NCI-H2081 (cell line): ENCODE data around the gene PLCH1.

Experiments
- DNase-seq, 2 experiments: peaks; one replicate each; lab custom pipeline; 2025; lab: John Stamatoyannopoulos, UW

PLCH1 gene

DNA sequence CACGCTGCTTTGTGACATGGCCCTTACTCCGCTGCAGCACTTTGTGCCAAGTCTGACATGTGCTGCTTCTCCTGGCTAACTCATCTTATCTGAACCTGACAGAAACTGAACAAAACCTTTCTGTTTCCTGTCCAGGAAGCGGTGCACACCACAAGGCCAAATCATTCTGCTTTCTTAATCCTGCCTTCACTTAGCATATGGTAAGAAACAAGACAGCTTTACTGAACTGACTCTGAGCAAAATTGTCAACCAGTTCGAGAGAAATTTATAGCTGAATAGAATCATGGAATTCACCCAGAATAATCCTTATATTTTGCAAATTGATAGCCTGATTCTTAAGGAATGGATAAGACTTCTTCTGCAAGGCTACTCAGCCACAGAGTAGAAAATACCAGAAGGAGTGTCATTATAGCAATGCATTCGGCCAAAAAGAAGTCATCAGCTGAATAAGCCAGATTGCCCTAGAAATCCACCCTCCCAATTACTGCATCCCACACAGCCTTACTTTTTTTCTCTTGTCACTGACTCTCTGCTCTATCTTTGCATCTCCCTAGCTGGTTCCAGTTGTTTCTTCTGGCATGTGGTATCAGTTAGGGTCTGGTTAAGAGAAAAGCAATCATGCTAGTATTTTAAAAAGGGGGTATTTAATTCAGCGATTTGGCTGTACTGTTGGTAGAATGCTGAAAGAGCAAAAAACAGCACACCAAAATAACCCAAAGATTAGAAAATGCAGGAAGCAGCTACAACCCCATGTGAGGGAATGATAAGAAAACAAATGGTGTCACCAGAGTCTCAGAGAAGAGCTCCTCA is 409.8 kb downstream of the PLCH1 start:
- no peak for DNase-seq

DNA sequence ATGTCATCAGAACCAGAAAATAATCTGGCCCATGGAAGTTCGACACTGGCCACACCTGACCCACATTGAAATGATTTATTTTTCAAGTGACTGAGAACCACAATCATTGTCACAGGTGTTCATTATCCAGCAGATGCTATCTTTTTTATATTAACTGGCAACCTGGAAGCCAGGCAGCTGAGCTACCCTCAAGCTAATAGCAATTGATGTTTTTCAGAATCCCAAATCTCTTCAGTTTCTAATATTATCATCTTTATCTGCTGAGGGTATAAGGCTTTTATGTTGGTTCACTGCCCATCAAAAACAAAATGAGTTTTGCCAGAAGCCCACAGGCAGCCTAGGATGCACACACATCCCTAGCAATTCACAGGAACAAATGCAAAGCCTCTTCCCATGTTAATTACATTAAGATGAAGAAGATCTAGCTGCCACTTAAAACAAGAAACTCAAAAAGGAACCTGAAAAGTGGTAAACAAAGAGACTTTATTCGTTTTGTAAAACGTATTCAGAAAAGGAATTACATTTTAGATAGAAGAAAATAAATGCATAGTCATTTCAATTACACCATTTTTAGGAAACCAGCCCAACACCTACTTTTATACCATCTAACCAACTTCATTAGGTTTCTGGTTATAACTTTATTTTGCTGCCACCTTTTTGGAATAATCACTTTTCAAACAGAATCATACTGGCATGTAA is 410.5 kb downstream of the PLCH1 start:
- no peak for DNase-seq

- DNase-seq: no peak
These were observed 412.2 kb downstream of the PLCH1 start for GRCh38 chr3:155332716-155333115.

DNA sequence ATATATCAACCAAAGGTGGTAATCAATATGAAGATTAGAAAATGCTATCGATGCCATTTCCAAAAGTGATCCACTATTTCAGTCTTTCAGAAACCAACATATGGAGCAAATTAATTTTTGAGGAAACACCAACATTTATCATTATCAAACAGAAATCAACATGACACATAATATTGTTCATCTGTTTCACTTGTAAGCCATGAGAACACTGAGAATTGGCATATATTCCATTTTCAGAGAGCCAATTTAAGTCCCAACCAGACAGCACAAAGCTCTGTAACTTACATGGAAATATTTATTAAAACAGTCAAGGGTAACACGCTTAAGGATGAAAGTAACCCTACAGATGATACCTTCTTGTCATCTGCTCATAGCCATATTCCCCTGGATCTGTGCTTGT is 413.8 kb downstream of the PLCH1 start:
- no peak for DNase-seq

- DNase-seq: no peak
These were observed 414.5 kb downstream of the PLCH1 start for GRCh38 chr3:155330370-155330769.

GRCh38 chr3:155329513-155330048 is 415.3 kb downstream of the PLCH1 start:
- DNase-seq: no peak

DNA sequence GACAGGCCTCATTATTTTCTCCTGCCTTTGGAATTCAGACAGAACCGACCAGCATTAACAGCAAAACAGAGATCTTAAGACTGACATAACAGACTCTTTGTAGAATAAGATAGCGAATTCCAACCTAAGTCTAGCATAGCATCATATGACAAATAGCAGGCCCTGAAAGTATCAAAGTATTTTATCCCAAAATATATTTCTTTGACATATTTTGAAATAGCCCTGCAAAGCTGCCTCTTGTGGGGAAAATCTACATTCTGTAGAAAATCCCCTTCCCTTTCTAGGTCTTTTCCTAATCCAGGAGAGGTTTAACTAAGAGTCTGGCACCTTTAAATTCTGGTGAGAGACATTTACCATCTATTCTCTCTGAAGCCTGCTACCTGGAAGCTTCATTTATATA is 417.0 kb downstream of the PLCH1 start:
- DNase-seq: no peak

DNA sequence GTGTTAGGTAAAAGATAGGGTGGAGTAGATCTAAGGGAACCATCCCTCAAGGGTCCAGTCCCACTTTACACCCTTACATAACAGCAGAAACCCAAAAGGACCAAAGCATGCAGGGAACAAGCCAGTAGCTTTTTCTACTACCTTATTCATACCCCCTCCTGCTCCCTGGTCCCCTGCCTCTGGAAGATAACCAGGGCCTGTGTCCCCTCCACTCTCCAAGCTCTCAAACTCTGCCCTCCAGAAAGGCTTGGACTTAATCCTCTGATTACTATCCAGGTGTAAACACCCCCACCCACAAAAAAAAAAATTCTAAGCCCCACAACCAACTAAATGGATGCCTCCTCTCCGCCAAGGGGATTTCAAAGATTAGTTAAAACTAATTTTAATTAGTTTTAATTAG is 417.4 kb downstream of the PLCH1 start:
- no peak for DNase-seq

DNA sequence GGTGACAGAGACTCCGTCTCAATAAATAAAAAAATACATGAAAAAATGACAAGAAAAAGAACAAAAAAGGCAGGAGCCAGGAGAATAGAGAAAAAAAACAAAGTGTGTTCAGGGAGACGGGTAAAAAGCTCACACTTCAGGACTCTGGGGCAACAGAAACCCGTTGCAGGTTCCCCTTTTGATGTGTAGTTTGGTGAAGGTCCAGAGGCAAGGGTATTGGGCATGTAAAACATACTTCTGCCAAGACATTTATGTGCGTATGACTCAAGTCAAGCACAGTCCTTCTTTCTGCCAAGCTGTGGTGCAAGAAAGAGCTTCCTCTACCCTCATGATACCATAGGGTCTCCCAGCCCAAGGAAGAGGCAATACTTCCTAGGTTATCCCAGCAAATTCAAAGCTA is 418.0 kb downstream of the PLCH1 start:
- DNase-seq: no peak

GRCh38 chr3:155326244-155326643 is 418.6 kb downstream of the PLCH1 start:
- no peak for DNase-seq
